Mucosa of rectum (tissue), 2 donors: ENCODE data around the gene KIAA1614.

Experiments
- H3K27ac ChIP-seq, 2 donors: one replicate each; pipeline ENCODE4 v1.7.0; 2013; ENCODE audit warnings: inconsistent platforms in 2 of 2, low read depth in 2 of 2, low read length in 2 of 2
- H3K27me3 ChIP-seq, 2 donors: one replicate each; pipeline ENCODE4 v1.7.0; 2013; ENCODE audit warnings: low read length in 2 of 2; ENCODE audit not compliant: control insufficient read depth in 2 of 2, insufficient read depth in 2 of 2
- H3K36me3 ChIP-seq, 2 donors: one replicate each; pipeline ENCODE4 v1.7.0; 2013; ENCODE audit warnings: low read length in 2 of 2; ENCODE audit not compliant: control insufficient read depth in 2 of 2, insufficient read depth in 2 of 2
- H3K4me1 ChIP-seq, 2 donors: one replicate each; pipeline ENCODE4 v1.7.0; 2013; ENCODE audit warnings: low read length in 2 of 2, mild to moderate bottlenecking in 1 of 2; ENCODE audit not compliant: control insufficient read depth in 2 of 2, insufficient read depth in 2 of 2
- H3K4me3 ChIP-seq, 2 donors: one replicate each; pipeline ENCODE4 v1.7.0; 2013; ENCODE audit warnings: low read length in 2 of 2
- H3K9ac ChIP-seq, 2 donors: one replicate each; pipeline ENCODE4 v1.7.0; 2013; ENCODE audit warnings: low read length in 2 of 2, low read depth in 1 of 2, mild to moderate bottlenecking in 1 of 2
- H3K9me3 ChIP-seq, 2 donors: one replicate each; pipeline ENCODE4 v1.7.0; 2013; ENCODE audit warnings: low read length in 2 of 2; ENCODE audit not compliant: control insufficient read depth in 2 of 2
- donor health status: healthy.
- donor health status: Normal muscosa, but diverticular disease.

Gene KIAA1614

DNA sequence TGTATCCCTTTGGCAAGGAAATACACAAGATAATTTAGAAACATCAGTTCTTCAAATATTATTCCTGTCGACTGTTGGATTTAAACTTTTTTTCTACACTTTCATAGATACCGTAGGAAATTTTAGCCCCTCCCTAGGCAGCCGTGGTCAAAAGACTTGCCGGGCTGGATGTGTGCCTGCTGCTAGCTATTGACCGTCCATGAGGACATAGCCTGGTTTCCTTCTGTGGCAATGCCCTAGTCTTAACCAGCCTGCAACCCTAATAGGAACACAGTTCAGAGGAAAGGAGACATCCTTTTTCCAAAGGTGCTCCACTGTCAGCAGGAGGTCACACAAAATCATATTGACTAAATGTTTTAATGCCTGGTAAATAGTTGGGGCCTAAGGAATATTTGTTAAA, 20.4 kb upstream of the KIAA1614 start:
- no peak overlapping the region for H3K27ac ChIP-seq

DNA sequence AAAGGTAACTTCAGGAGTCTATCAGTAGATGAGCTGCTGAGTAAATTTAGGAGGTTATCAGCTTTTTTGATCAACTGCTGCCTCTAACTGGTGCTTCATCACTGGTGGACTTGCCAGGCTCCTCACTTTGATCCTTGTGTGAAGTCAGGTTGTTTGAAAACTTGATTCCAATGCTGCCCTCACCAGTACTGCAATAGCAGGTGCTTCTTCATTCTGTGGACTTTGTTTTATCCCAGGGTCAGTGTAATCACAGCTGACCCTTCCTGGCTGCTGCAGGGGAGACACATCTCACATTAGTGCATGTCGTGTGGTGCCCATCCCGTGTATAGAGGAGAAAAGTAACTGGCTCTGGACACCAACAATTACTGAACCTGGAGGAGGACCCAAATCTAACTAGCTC, 20.0 kb upstream of the KIAA1614 start:
- no peaks in the 10 kb centered on the region for H3K36me3 ChIP-seq
- H3K27ac ChIP-seq: no peak overlapping the region
- no peak overlapping the region for H3K9ac ChIP-seq
- no peaks in the 10 kb centered on the region for H3K4me1 ChIP-seq
- H3K4me3 ChIP-seq: no peak overlapping the region
- H3K9me3 ChIP-seq: no peaks in the 10 kb centered on the region
- no peaks in the 10 kb centered on the region for H3K27me3 ChIP-seq

More for the DNA sequence above, 20.4 kb upstream of the KIAA1614 start:
- Histone ChIP-seq H3K36me3 (no peaks in the 10 kb centered on the region), H3K4me1 (no peaks in the 10 kb centered on the region), H3K27me3 (no peaks in the 10 kb centered on the region), H3K4me3 (no peak overlapping the region), H3K9ac (no peak overlapping the region), H3K9me3 (no peaks in the 10 kb centered on the region)

DNA sequence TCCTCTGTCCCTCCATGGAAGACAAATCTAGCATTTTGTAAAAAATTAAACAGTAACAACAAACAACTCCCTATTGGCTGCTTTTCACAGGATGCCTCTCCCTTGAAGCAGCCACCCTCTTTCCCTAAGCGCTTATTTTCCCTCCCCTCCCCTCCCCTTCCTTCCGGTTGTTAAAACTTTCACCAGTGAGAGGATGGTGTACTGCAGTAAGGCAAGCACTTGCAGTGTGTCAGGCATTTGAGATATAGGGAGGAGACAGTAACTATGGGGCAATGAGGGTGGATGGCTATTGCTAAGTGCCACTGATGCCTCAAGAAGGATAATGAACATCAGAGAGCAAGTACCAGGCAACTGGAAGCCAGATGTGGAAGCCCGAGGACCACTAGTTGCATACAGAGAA, 19.1 kb upstream of the KIAA1614 start:
- Histone ChIP-seq H3K27ac (no peak overlapping the region), H3K4me1 (no peaks in the 10 kb centered on the region), H3K4me3 (no peak overlapping the region), H3K27me3 (no peaks in the 10 kb centered on the region), H3K9ac (no peak overlapping the region), H3K36me3 (no peaks in the 10 kb centered on the region), H3K9me3 (no peaks in the 10 kb centered on the region)

DNA sequence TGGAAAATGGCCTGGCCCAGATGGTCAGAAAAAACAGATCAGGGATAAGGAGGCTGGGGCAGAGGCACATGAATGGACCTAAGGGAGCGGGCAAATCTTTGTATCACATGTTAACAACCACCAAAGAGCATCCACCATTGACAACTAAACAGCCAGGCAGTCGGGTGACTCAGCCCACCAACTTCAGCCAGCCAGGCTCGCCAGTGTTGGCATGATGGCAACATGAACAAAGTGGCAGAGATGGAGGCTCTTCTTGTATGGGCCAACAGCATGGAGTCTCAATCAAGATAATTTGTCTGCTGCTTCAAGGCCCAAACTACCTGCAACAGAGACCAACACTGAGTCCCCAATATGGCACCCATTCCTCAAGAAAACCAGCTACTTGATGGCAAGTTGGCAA, 16.5 kb upstream of the KIAA1614 start:
- no peaks in the 10 kb centered on the region for H3K27me3 ChIP-seq
- no peak overlapping the region for H3K27ac ChIP-seq
- H3K4me3 ChIP-seq: no peak overlapping the region
- no peaks in the 10 kb centered on the region for H3K9me3 ChIP-seq
- no peak overlapping the region for H3K9ac ChIP-seq
- no peaks in the 10 kb centered on the region for H3K4me1 ChIP-seq
- no peaks in the 10 kb centered on the region for H3K36me3 ChIP-seq

- Histone ChIP-seq H3K9ac (no peak overlapping the region), H3K9me3 (no peaks in the 10 kb centered on the region), H3K4me3 (no peak overlapping the region), H3K27me3 (no peaks in the 10 kb centered on the region), H3K27ac (no peak overlapping the region), H3K36me3 (no peaks in the 10 kb centered on the region), H3K4me1 (no peaks in the 10 kb centered on the region)
These were observed 14.1 kb upstream of the KIAA1614 start for GRCh38 chr1:180898441-180899219.

DNA sequence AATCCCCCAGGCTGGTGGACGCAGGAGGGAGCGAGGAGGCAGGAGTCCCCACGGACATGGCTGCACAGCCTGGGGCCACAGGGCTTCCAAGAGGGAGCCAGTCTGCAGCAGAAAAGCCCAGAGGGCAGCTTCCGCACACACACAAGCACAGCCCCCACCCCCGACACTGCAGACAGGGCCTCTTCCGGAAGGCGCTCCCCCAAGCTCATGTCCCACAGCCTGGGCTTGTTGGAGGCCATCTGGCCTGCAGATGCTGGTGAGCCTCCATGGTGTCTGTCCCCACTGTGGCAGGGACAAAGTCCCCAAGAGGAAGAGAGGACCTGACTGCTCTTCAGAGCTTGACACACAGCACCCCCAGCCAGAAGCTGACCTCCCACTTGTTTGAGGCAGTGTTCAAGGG, 13.4 kb upstream of the KIAA1614 start:
- Histone ChIP-seq H3K4me1 (no peaks in the 10 kb centered on the region), H3K27me3 (no peaks in the 10 kb centered on the region), H3K36me3 (no peaks in the 10 kb centered on the region), H3K9ac (no peak overlapping the region), H3K4me3 (no peak overlapping the region), H3K27ac (no peak overlapping the region), H3K9me3 (no peaks in the 10 kb centered on the region)

DNA sequence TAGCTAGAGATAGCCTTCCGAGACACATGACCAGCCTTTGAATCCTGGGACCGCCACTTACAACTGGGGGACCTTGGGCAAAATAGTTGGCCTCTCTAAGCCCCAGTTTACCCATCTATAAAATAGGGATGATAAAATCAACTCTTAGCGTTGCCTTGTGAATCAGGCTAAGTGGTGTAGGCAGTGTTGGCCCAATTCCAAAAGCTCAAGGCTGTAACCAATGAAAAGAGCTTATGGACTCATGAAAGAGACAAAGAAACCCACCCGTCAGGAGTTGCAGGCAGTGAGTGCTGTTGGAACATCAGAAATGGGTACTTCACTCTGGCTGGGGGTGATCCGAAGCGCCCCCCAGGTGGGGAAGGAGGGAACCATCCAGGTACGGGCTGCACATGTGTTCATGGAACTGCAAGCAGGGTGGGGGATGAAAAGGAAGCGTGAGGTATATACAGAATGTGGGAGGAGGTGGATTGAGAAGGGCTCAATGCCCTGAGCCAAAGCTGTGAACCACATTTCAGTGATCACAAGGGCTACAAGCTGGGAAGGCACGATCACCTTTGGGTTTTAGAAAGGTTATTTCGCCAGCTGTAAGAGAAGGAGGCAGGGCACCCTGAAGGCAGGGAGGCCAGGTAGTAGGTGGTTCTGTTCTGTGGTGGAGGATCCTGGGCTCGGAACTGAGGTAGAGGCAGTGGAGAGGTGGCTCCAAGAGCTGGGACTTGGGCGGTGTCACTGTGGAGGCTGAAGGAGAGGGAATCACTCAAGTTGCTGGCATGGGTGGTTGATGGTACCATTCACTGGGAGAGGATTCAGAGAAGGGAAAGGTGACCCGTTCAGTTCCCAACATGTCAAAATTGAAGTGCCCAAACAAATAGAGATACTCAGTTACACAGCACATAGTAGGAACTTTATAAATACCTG, 11.4 kb upstream of the KIAA1614 start:
- H3K9me3 ChIP-seq: no peaks in the 10 kb centered on the region
- H3K27ac ChIP-seq: no peak overlapping the region
- H3K4me3 ChIP-seq: no peak overlapping the region
- no peaks in the 10 kb centered on the region for H3K4me1 ChIP-seq
- no peak overlapping the region for H3K9ac ChIP-seq
- no peaks in the 10 kb centered on the region for H3K27me3 ChIP-seq
- no peaks in the 10 kb centered on the region for H3K36me3 ChIP-seq

DNA sequence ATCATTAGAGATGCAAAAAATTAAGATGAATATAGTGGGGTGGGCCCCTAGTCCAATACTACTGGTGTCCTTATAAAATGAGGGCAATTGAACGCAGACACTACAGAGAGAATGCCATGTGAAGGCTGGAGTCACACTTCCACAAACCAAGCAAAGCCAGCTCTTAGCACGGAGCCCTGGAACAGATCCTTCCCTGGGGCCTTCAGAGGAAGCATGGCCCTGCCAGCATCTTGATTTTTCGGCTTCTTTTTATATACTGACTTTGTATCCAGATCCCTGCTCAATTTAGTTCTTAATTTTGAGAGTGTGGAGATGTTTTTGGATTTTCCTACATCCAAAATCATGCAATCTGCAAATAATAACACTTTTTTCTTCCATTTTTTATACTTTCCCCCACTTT, 10.2 kb upstream of the KIAA1614 start:
- no peak overlapping the region for H3K27ac ChIP-seq
- H3K36me3 ChIP-seq: no peaks in the 10 kb centered on the region
- no peaks in the 10 kb centered on the region for H3K4me1 ChIP-seq
- H3K27me3 ChIP-seq: no peaks in the 10 kb centered on the region
- no peak overlapping the region for H3K4me3 ChIP-seq
- no peak overlapping the region for H3K9ac ChIP-seq
- no peaks in the 10 kb centered on the region for H3K9me3 ChIP-seq

DNA sequence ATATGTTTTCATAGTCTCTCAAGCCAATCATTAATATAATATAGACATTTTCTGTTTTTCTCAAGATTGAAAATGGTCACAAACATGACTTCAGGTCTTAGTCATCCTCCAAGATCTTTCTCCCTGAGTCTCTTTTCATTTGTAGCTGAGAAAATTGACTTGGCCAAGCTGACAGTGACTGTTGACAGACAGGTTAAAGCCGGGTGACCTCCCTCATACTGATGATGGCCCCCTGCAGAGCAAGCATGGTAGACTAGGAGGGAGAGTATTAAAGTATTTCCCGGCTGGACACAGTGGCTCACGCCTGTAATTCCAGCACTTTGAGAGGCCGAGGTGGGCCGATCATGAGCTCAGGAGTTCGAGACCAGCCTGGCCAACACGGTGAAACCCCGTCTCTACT, 6.8 kb upstream of the KIAA1614 start:
- Histone ChIP-seq H3K27me3 (no peaks in the 10 kb centered on the region), H3K9ac (no peak overlapping the region), H3K27ac (no peak overlapping the region), H3K9me3 (no peaks in the 10 kb centered on the region), H3K4me3 (no peak overlapping the region), H3K36me3 (no peaks in the 10 kb centered on the region), H3K4me1 (no peaks in the 10 kb centered on the region)

GRCh38 chr1:180906511-180906910, 6.2 kb upstream of the KIAA1614 start:
- Histone ChIP-seq H3K36me3 (no peaks in the 10 kb centered on the region), H3K9ac (no peak overlapping the region), H3K27me3 (peaks cover 0 to under 1% of the 10 kb centered on the region in 2 donors), H3K4me1 (peaks cover 0 to under 1% of the 10 kb centered on the region in 2 donors), H3K27ac (no peak overlapping the region), H3K9me3 (no peaks in the 10 kb centered on the region), H3K4me3 (no peak overlapping the region)
